K562 treated with DMSO at 1 percent for 24 hours (cell line): ENCODE measurements around the gene FAM161A. TPM values are rescaled to one million over a fixed set of nuclear protein-coding genes. Genes with fewer than 3 reads are reported as not detected.

Experiments
- total RNA-seq: library from RNA; unstranded; fragments of 300-600 nt; gene quantifications from 2 replicates; pipeline ENCODE4 v1.2.3, GENCODE V29; 2022; ENCODE audit warnings: low read depth; ENCODE audit not compliant: insufficient read depth

The FAM161A gene, protein sequence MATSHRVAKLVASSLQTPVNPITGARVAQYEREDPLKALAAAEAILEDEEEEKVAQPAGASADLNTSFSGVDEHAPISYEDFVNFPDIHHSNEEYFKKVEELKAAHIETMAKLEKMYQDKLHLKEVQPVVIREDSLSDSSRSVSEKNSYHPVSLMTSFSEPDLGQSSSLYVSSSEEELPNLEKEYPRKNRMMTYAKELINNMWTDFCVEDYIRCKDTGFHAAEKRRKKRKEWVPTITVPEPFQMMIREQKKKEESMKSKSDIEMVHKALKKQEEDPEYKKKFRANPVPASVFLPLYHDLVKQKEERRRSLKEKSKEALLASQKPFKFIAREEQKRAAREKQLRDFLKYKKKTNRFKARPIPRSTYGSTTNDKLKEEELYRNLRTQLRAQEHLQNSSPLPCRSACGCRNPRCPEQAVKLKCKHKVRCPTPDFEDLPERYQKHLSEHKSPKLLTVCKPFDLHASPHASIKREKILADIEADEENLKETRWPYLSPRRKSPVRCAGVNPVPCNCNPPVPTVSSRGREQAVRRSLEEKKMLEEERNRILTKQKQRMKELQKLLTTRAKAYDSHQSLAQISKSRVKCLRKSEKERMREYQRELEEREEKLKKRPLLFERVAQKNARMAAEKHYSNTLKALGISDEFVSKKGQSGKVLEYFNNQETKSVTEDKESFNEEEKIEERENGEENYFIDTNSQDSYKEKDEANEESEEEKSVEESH
- total RNA-seq, result 0.94 and 1.1 TPM in 2 replicates

DNA sequence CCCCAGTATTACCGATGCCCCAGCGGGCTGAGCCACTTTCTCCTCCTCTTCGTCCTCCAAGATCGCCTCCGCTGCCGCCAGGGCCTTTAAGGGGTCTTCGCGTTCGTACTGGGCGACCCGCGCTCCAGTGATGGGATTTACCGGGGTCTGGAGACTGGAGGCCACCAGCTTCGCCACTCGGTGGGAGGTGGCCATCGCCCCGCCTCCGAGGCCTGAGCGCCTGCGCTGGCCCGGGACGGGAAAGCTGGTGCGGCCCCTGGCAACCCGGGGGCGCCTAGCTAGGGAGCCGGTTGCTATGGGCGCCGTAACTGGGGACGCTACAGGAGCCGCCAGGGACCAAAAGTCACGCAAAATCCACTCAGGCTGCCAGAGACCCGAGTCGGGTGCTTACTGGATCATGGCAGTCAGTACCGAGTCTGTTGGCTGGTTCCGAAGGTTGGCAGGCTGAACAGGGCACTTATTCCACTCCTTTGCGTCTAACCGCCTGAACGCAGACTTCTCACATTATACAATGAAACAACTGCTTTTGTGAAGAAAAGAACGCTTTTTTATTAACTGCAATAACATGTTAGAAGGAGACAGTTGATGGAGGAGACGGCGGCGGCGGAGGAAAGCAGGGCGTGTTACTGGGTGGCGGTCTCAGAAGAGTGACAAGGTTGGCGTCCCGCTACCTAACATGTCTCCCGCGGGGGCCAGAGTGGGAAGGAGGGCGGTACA is at the start of gene FAM161A:
TSS of gene FAM161A (minus strand) at position 214 of the 717 bp plus-strand sequence. CDS start at position 195, 19 bp downstream.

DNA sequence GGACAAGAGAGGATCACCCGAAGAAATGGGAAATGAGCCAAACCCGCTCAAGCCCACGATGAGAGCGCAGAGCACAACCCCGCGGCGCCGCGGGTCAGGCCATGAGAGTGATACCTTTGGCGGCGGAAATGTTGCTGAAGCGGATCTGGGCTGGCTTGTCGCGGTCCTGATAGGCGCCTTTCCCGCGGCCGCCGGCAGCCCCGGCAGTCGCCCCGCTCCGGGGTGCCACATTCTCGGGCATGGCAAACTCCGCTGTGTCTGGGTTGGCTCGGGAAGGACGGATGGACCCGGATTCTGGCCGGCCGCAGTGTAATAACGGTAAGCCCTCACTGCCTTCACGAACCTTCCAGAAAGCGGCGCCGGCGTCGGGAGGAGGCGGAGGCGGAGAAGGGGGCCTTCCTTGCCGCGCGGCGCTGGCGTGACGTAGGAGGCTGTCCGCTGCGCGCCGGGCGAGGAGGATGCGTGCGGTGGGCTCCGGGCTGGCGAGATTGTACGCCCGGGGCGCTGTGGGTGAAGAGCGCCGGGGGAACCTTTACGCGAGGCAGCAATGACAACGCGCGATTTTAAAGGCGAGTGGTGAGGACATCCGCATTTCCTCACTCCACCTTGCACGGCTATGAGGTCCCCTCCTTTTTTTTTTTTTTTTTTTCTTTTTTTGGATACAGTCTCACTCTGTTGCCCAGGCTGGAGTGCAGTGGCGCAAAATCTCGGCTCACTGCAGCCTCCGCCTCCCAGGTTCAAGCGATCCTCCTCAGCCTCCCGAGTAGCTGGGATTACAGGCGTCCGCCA is 34.6 kb upstream of the FAM161A start, which contains the start of gene CCT4:
TSS of gene CCT4 (minus strand) at position 390 of the 789 bp plus-strand sequence. CDS start at position 241, 149 bp downstream.

Other genes with a start within 250 kb of the FAM161A start
- 181 and 191 TPM in 2 replicates for gene CCT4, start 34.6 kb upstream of the FAM161A start, total RNA-seq
- 16.9 and 26.5 TPM in 2 replicates for gene COMMD1, start 51.6 kb upstream of the FAM161A start, total RNA-seq